IMR-90 (cell line): ENCODE measurements around the gene AMBP. TPM values are rescaled to one million over a fixed set of nuclear protein-coding genes. Genes with fewer than 3 reads are reported as not detected.

Experiments used
- ATAC-seq: fragments of 200-7000 bp; cut with Tn5 transposase; 2 replicates; pipeline ENCODE4 v1.9.1; 2020; ENCODE audit warnings: low read depth, mild to moderate bottlenecking, moderate library complexity
- BruUV-seq: library from RNA; stranded (reverse); fragments of 400-500 nt; replicated peaks from 2 replicates; lab custom pipeline; 2021; lab: Mats Ljungman, UMichigan
- CTCF ChIA-PET: fragments of 300-600 bp; formaldehyde crosslinking; extraction: SDS; loops from one replicate; lab custom pipeline; 2021; ENCODE audit warnings: antibody characterized with exemption; lab: Yijun Ruan, JAX
- POLR2A ChIA-PET: fragments of 300-600 bp; sonication (Branson Sonifier 250); formaldehyde crosslinking; loops from one replicate; lab custom pipeline; 2022; ENCODE audit warnings: antibody characterized with exemption; ENCODE audit not compliant: unreplicated experiment; lab: Charles Lee
- DNase-seq: peaks from one replicate; pipeline ENCODE4 v3.0.0; 2013
- H2AFZ ChIP-seq: replicated peaks from 2 replicates; pipeline ENCODE3; 2013; ENCODE audit warnings: low read length, mild to moderate bottlenecking; ENCODE audit not compliant: poor library complexity
- H2AK5ac ChIP-seq: 2 replicates; pipeline ENCODE4 v1.6.1; 2013; ENCODE audit warnings: low read depth, low read length, inconsistent platforms
- H2AK9ac ChIP-seq: replicated peaks from 2 replicates; pipeline ENCODE3; 2013; ENCODE audit warnings: mild to moderate bottlenecking, low read depth, low read length, moderate library complexity; ENCODE audit not compliant: poor library complexity
- H2BK120ac ChIP-seq: 2 replicates; pipeline ENCODE4 v1.6.1; 2013; ENCODE audit warnings: low read depth, low read length, inconsistent platforms
- H2BK15ac ChIP-seq: 3 replicates; pipeline ENCODE4 v1.6.1; 2013; ENCODE audit warnings: low read depth, low read length, inconsistent platforms
- H2BK20ac ChIP-seq: 2 replicates; pipeline ENCODE4 v1.6.1; 2013; ENCODE audit warnings: low read depth, mild to moderate bottlenecking, inconsistent platforms, low read length, moderate library complexity
- H2BK5ac ChIP-seq: 2 replicates; pipeline ENCODE4 v1.6.1; 2013; ENCODE audit warnings: mild to moderate bottlenecking, low read depth, low read length, inconsistent platforms; ENCODE audit not compliant: poor library complexity, severe bottlenecking
- H3K14ac ChIP-seq: replicated peaks from 2 replicates; pipeline ENCODE4 v1.6.1; 2013; ENCODE audit warnings: low read depth, low read length, inconsistent platforms
- H3K18ac ChIP-seq: 2 replicates; pipeline ENCODE4 v1.6.1; 2013; ENCODE audit warnings: low read depth, low read length, control low read depth
- H3K23ac ChIP-seq: 2 replicates; pipeline ENCODE4 v1.6.1; 2013; ENCODE audit warnings: low read depth, low read length, inconsistent platforms
- H3K27ac ChIP-seq: 2 replicates; pipeline ENCODE4 v1.5.1; 2013; ENCODE audit warnings: mild to moderate bottlenecking, control low read depth, low read length; ENCODE audit not compliant: insufficient read depth
- H3K27me3 ChIP-seq: 2 replicates; pipeline ENCODE4 v1.6.1; 2013; ENCODE audit warnings: low read length; ENCODE audit not compliant: control insufficient read depth, insufficient read depth
- H3K36me3 ChIP-seq: 2 replicates; pipeline ENCODE4 v1.6.1; 2013; ENCODE audit warnings: low read length, mixed read lengths; ENCODE audit not compliant: control insufficient read depth, insufficient read depth
- H3K4ac ChIP-seq: 2 replicates; pipeline ENCODE4 v1.6.1; 2013; ENCODE audit warnings: low read depth, low read length, inconsistent platforms
- H3K4me1 ChIP-seq: 2 replicates; pipeline ENCODE4 v1.6.1; 2013; ENCODE audit warnings: low read length, mixed read lengths; ENCODE audit not compliant: control insufficient read depth, insufficient read depth
- H3K4me2 ChIP-seq: 2 replicates; pipeline ENCODE4 v1.6.1; 2013; ENCODE audit warnings: low read depth, mild to moderate bottlenecking, control low read depth, low read length, moderate library complexity
- H3K4me3 ChIP-seq: 2 replicates; pipeline ENCODE4 v1.5.1; 2013; ENCODE audit warnings: low read depth, mild to moderate bottlenecking, control low read depth, low read length, moderate library complexity; ENCODE audit not compliant: insufficient read depth
- H3K56ac ChIP-seq: 2 replicates; pipeline ENCODE4 v1.6.1; 2013; ENCODE audit warnings: low read length, inconsistent platforms; ENCODE audit not compliant: insufficient read depth; ENCODE audit errors: extremely low read depth
- H3K79me1 ChIP-seq, 2 experiments: 2 replicates each; pipeline ENCODE4 v1.6.1; 2013; ENCODE audit warnings: low read length in 2 of 2, inconsistent platforms in 1 of 2, low read depth in 1 of 2
- H3K9ac ChIP-seq: 2 replicates; pipeline ENCODE4 v1.6.1; 2013; ENCODE audit warnings: low read depth, low read length, control low read depth
- H3K9me1 ChIP-seq: 2 replicates; pipeline ENCODE4 v1.6.1; 2013; ENCODE audit warnings: low read length, inconsistent platforms; ENCODE audit not compliant: insufficient read depth
- H3K9me3 ChIP-seq: 2 replicates; pipeline ENCODE4 v1.6.1; 2013; ENCODE audit warnings: low read length; ENCODE audit not compliant: control insufficient read depth, insufficient read depth
- H4K20me1 ChIP-seq: 2 replicates; pipeline ENCODE4 v1.6.1; 2013; ENCODE audit warnings: low read length, inconsistent platforms; ENCODE audit not compliant: insufficient read depth
- H4K5ac ChIP-seq: 2 replicates; pipeline ENCODE4 v1.6.1; 2013; ENCODE audit warnings: mild to moderate bottlenecking, low read depth, low read length, control low read depth
- H4K8ac ChIP-seq, 2 experiments: 2 replicates each; pipeline ENCODE4 v1.6.1; 2013; ENCODE audit warnings: low read depth in 2 of 2, low read length in 2 of 2, control low read depth in 1 of 2, inconsistent platforms in 1 of 2
- H4K91ac ChIP-seq: 2 replicates; pipeline ENCODE4 v1.6.1; 2013; ENCODE audit warnings: low read depth, low read length, inconsistent platforms; ENCODE audit not compliant: insufficient read depth
- NFE2L2 ChIP-seq: fragments of 150-350 bp; IDR thresholded peaks from 2 replicates; pipeline ENCODE4 v1.6.1; 2016; ENCODE audit warnings: low read depth, mild to moderate bottlenecking, low read length
- RCOR1 ChIP-seq: IDR thresholded peaks from 2 replicates; pipeline ENCODE4 v1.6.1; 2012; ENCODE audit warnings: mild to moderate bottlenecking, low read length, improper control_type of control experiment; ENCODE audit not compliant: insufficient replicate concordance
- SMC3 ChIP-seq: fragments of 150-350 bp; IDR thresholded peaks from 2 replicates; pipeline ENCODE4 v1.6.1; 2016; ENCODE audit warnings: low read depth, mild to moderate bottlenecking, antibody characterized with exemption, low read length, moderate library complexity
- WGBS, 2 experiments: methylation state at CpG; one replicate each; pipeline versions ENCODE4 v1.1.5 to v1.1.7; 2013; ENCODE audit warnings: missing lambda C conversion rate in 2 of 2; ENCODE audit not compliant: insufficient read length in 1 of 2; ENCODE audit errors: extremely low coverage in 2 of 2; 5-methylcytosine and 5-hydroxymethylcytosine counted together
- dilution Hi-C: fragments of 300-500 bp; cut with HindIII; formaldehyde crosslinking; loops from one replicate; pipeline ENCODE4 v1.14.3; 2018; ENCODE audit warnings: low sequenced_read_pairs; ENCODE audit not compliant: unreplicated experiment
- in situ Hi-C: fragments of 300-500 bp; cut with MboI; formaldehyde crosslinking; loops from 3 replicates; pipeline ENCODE4 v1.14.3; 2019; ENCODE audit warnings: low sequenced_read_pairs, inconsistent platforms, mixed read lengths
- intact Hi-C: fragments of 100-400 bp; cut with micrococcal nuclease; formaldehyde crosslinking; loops from 2 replicates; pipeline ENCODE4 v1.10.0; 2022
- polyA plus RNA-seq, 3 experiments: library from polyadenylated mRNA; depleted of rRNA; stranded (reverse); fragments of >200 nt; gene quantifications; 2 replicates each; pipeline ENCODE4 v1.2.3, GENCODE V29; 2012; ENCODE audit warnings: low replicate concordance in 1 of 3
- total RNA-seq: library from RNA; depleted of rRNA; stranded (reverse); fragments of >200 nt; gene quantifications from 2 replicates; pipeline ENCODE4 v1.2.3, GENCODE V29; 2012

The AMBP gene
- total and polyA plus RNA-seq, 2 of the 4 experiments (the other 2 are of a cell fraction), result not detected

DNA sequence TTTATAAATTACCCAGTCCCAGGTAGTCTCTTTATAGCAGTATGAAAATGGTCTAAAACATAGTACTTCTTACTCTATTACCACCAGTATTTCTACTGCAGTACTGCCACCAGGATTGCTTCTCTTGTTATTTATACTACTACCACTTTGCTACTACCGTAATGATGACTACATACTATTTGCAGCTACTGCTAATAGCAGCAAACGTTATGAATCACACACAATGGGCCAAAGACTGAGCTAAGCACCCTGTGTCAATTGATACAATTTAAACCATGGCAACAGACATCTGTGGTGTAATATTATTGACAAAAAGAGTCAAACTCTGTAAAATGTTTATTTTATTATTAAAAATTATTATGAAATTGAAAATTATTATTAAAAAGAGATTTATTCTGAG is 36.3 kb upstream of the AMBP start:
- H2AK5ac ChIP-seq, result no peak overlapping the region
- dilution Hi-C loops, result no loop called here
- H3K4ac ChIP-seq, result no peak overlapping the region
- H3K27ac ChIP-seq, result no peak overlapping the region
- H3K4me3 ChIP-seq, result no peak overlapping the region
- no peaks in the 10 kb centered on the region; the same call in 1 of the 2 replicates for H3K9me1 ChIP-seq
- no peak overlapping the region for H4K5ac ChIP-seq
- no peaks in the 10 kb centered on the region; the same call in 1 of the 2 replicates for H4K20me1 ChIP-seq
- no CpG with 5 or more reads among the region's 2 CpGs for WGBS, 2 experiments
- H4K8ac ChIP-seq, result no peak overlapping the region
- in situ Hi-C loops, result loop anchor here (5.0 kb wide), 1 partner anchor 178 kb away; no protein-coding TSS in a partner anchor
- no peak overlapping the region for H2BK15ac ChIP-seq
- no peak overlapping the region for H3K9ac ChIP-seq
- 0 out of 2 replicates have a peak, but pooled peaks have one; percentile 33 for ATAC-seq
- no peak overlapping the region for H3K14ac ChIP-seq
- H3K27me3 ChIP-seq, result peaks cover 38% of the 10 kb centered on the region
- H3K79me1 ChIP-seq, result no peaks in the 10 kb centered on the region
- no peak overlapping the region for H2BK5ac ChIP-seq
- DNase-seq, result peak; percentile 63
- no peak overlapping the region for H3K4me2 ChIP-seq
- no peak overlapping the region for H2BK20ac ChIP-seq
- H3K18ac ChIP-seq, result no peak overlapping the region
- ChIA-PET CTCF (interaction anchor here (1.8 kb wide), 1 partner anchor 157 kb away, joined by 4 read pairs; no protein-coding TSS in a partner anchor), POLR2A (no interaction called here)
- H3K36me3 ChIP-seq, result no peaks in the 10 kb centered on the region
- H2AFZ ChIP-seq, result no peak overlapping the region
- no peak overlapping the region for H2BK120ac ChIP-seq
- no peak for TF ChIP-seq RCOR1
- TF ChIP-seq NFE2L2, result 0 out of 2 replicates have a peak, but pooled peaks have one; percentile 3
- no peak for TF ChIP-seq SMC3
- no peak overlapping the region for H2AK9ac ChIP-seq
- BruUV-seq, result no TSS peak
- intact Hi-C loops, result no loop called here
- no peak overlapping the region for H3K23ac ChIP-seq
- H4K91ac ChIP-seq, result no peak overlapping the region
- no peak overlapping the region for H3K56ac ChIP-seq
- peaks cover 9% of the 10 kb centered on the region for H3K4me1 ChIP-seq
- no peaks in the 10 kb centered on the region for H3K9me3 ChIP-seq
